H1 (cell line): Measurements from ENCODE around the gene PXDN. TPM values are rescaled to one million over a fixed set of nuclear protein-coding genes. Genes with fewer than 3 reads are reported as not detected.

Experiments used
- CTCF ChIA-PET: fragments of 300-600 bp; sonication (Branson Sonifier 250); formaldehyde crosslinking; loops from one replicate; lab custom pipeline; 2021; ENCODE audit not compliant: partially characterized antibody; lab: Charles Lee
- POLR2A ChIA-PET: fragments of 300-600 bp; sonication (Branson Sonifier 250); formaldehyde crosslinking; loops from one replicate; lab custom pipeline; 2021; ENCODE audit warnings: inconsistent platforms; ENCODE audit not compliant: partially characterized antibody; lab: Charles Lee
- DNase-seq, 2 experiments: peaks; one replicate each; pipeline versions ENCODE4 v3.0.0 to v3.0.0-alpha.2; 2010 to 2022; ENCODE audit warnings: low spot score in 2 of 2, low read depth in 1 of 2, mixed read lengths in 1 of 2
- FAIRE-seq: peaks from 2 replicates; lab custom pipeline; 2011; peaks lifted over from hg19 to GRCh38; lab: Jason Lieb, UNC
- H2AFZ ChIP-seq: 2 replicates; pipeline ENCODE4 v1.8.1; 2012; ENCODE audit warnings: low read length, inconsistent platforms
- H2AK5ac ChIP-seq: 2 replicates; pipeline ENCODE4 v1.6.1; 2013; ENCODE audit warnings: low read depth, low read length
- H2BK120ac ChIP-seq: replicated peaks from 2 replicates; pipeline ENCODE3; 2013; ENCODE audit warnings: low read depth, low read length, inconsistent platforms
- H2BK12ac ChIP-seq: 2 replicates; pipeline ENCODE4 v1.6.1; 2013; ENCODE audit warnings: low read depth, low read length
- H2BK15ac ChIP-seq: 2 replicates; pipeline ENCODE4 v1.6.1; 2013; ENCODE audit warnings: low read length
- H2BK20ac ChIP-seq: 2 replicates; pipeline ENCODE4 v1.6.1; 2013; ENCODE audit warnings: low read length
- H2BK5ac ChIP-seq: 2 replicates; pipeline ENCODE4 v1.6.1; 2013; ENCODE audit warnings: low read depth, low read length
- H3K14ac ChIP-seq: 2 replicates; pipeline ENCODE4 v1.6.1; 2013; ENCODE audit warnings: inconsistent platforms; ENCODE audit not compliant: insufficient read length
- H3K18ac ChIP-seq: 2 replicates; pipeline ENCODE4 v1.6.1; 2013; ENCODE audit warnings: low read length; ENCODE audit errors: extremely low read depth
- H3K23ac ChIP-seq: 2 replicates; pipeline ENCODE4 v1.6.1; 2013; ENCODE audit warnings: inconsistent platforms; ENCODE audit not compliant: insufficient read length
- H3K23me2 ChIP-seq: 2 replicates; pipeline ENCODE4 v1.6.1; 2013; ENCODE audit warnings: low read depth, low read length
- H3K27ac ChIP-seq: 2 replicates; pipeline ENCODE4 v1.6.1; 2011; ENCODE audit warnings: low read depth, low read length, inconsistent platforms
- H3K27me3 ChIP-seq, 4 experiments: replicated peaks in 1 of 4; 1 replicate in 1 of 4; 2 replicates in 3 of 4; pipeline versions ENCODE4 v1.6.1 to v1.8.1; 2011 to 2013; ENCODE audit warnings: low read length in 3 of 4, mild to moderate bottlenecking in 3 of 4, inconsistent platforms in 2 of 4, mixed read lengths in 2 of 4, moderate library complexity in 1 of 4; ENCODE audit not compliant: control insufficient read depth in 3 of 4, insufficient read depth in 3 of 4; ENCODE audit errors: extremely low read depth in 1 of 4
- H3K36me3 ChIP-seq, 4 experiments: 2 replicates each; pipeline versions ENCODE4 v1.6.1 to v1.8.1; 2011 to 2013; ENCODE audit warnings: mild to moderate bottlenecking in 4 of 4, low read length in 3 of 4, moderate library complexity in 2 of 4, control low read depth in 1 of 4, inconsistent platforms in 1 of 4; ENCODE audit not compliant: insufficient read depth in 4 of 4, control insufficient read depth in 2 of 4
- H3K4ac ChIP-seq: replicated peaks from 2 replicates; pipeline ENCODE3; 2013; ENCODE audit warnings: low read length, low read depth, mixed read lengths, inconsistent platforms; ENCODE audit not compliant: insufficient read length
- H3K4me1 ChIP-seq, 4 experiments: replicated peaks in 1 of 4; 1 replicate in 1 of 4; 2 replicates in 3 of 4; pipeline versions ENCODE4 v1.6.1 to v1.8.1; 2011 to 2013; ENCODE audit warnings: low read length in 3 of 4, inconsistent platforms in 2 of 4, mixed read lengths in 1 of 4; ENCODE audit not compliant: insufficient read depth in 4 of 4, control insufficient read depth in 3 of 4
- H3K4me2 ChIP-seq, 2 experiments: 2 replicates each; pipeline versions ENCODE4 v1.6.1 to v1.8.1; 2011 to 2013; ENCODE audit warnings: low read depth in 2 of 2, low read length in 2 of 2, control low read depth in 1 of 2, inconsistent platforms in 1 of 2, mild to moderate bottlenecking in 1 of 2; ENCODE audit not compliant: insufficient read depth in 1 of 2
- H3K4me3 ChIP-seq, 4 experiments: fragments of 200-600, 300-600 bp in 1 of 4; sonication (generic), shearing (Covaris generic), sonication (Bioruptor Twin) in 1 of 4; 2 replicates each; pipeline versions ENCODE4 v1.5.1 to v1.8.1; 2011 to 2016; ENCODE audit warnings: low read length in 4 of 4, low read depth in 3 of 4, control low read depth in 2 of 4, inconsistent platforms in 2 of 4, mild to moderate bottlenecking in 2 of 4, mixed read lengths in 1 of 4, moderate library complexity in 1 of 4; ENCODE audit not compliant: insufficient read depth in 2 of 4; ENCODE audit errors: extremely low read depth in 1 of 4
- H3K56ac ChIP-seq: replicated peaks from 2 replicates; pipeline ENCODE3; 2013; ENCODE audit warnings: low read depth, mild to moderate bottlenecking, mixed read lengths, low read length, inconsistent platforms; ENCODE audit not compliant: insufficient read length
- H3K79me1 ChIP-seq: 2 replicates; pipeline ENCODE4 v1.6.1; 2013; ENCODE audit warnings: low read depth, low read length, control low read depth
- H3K79me2 ChIP-seq, 2 experiments: 2 replicates each; pipeline versions ENCODE4 v1.6.1 to v1.8.1; 2012 to 2013; ENCODE audit warnings: low read length in 2 of 2, mild to moderate bottlenecking in 2 of 2, inconsistent platforms in 1 of 2; ENCODE audit not compliant: insufficient read depth in 2 of 2, control insufficient read depth in 1 of 2
- H3K9ac ChIP-seq, 4 experiments: replicated peaks in 1 of 4; 1 replicate in 1 of 4; 2 replicates in 3 of 4; pipeline versions ENCODE4 v1.6.1 to v1.8.1; 2011 to 2013; ENCODE audit warnings: low read depth in 3 of 4, low read length in 3 of 4, control low read depth in 2 of 4, mild to moderate bottlenecking in 2 of 4, moderate library complexity in 2 of 4, inconsistent platforms in 1 of 4; ENCODE audit errors: extremely low read depth in 1 of 4
- H3K9me3 ChIP-seq, 2 experiments: 2 replicates each; pipeline versions ENCODE4 v1.6.1 to v1.8.1; 2012 to 2013; ENCODE audit warnings: mild to moderate bottlenecking in 2 of 2, moderate library complexity in 2 of 2, control low read depth in 1 of 2, inconsistent platforms in 1 of 2, low read depth in 1 of 2, low read length in 1 of 2, mixed read lengths in 1 of 2; ENCODE audit not compliant: insufficient read depth in 2 of 2
- H4K20me1 ChIP-seq, 2 experiments: replicated peaks in 1 of 2; 2 replicates each; pipeline versions ENCODE3 to v1.8.1; 2011 to 2013; ENCODE audit warnings: inconsistent platforms in 2 of 2, low read length in 2 of 2, mild to moderate bottlenecking in 1 of 2; ENCODE audit not compliant: insufficient read depth in 2 of 2, control insufficient read depth in 1 of 2
- H4K5ac ChIP-seq: 2 replicates; pipeline ENCODE4 v1.6.1; 2013; ENCODE audit warnings: low read length, low read depth, mixed read lengths, inconsistent platforms; ENCODE audit not compliant: insufficient read length
- H4K8ac ChIP-seq: 2 replicates; pipeline ENCODE4 v1.8.0; 2013; ENCODE audit warnings: mild to moderate bottlenecking, moderate library complexity, low read length, inconsistent platforms; ENCODE audit not compliant: insufficient read depth; ENCODE audit errors: extremely low read depth
- H4K91ac ChIP-seq: replicated peaks from 2 replicates; pipeline ENCODE3; 2013; ENCODE audit warnings: low read length, mixed read lengths, inconsistent platforms; ENCODE audit not compliant: insufficient read length
- NRF1 ChIP-seq: IDR thresholded peaks from 2 replicates; pipeline ENCODE4 v1.6.1; 2011; ENCODE audit warnings: mild to moderate bottlenecking, low read depth, low read length, improper control_type of control experiment
- SIRT6 ChIP-seq: IDR thresholded peaks from one replicate; pipeline ENCODE4 v1.7.1; 2012; ENCODE audit warnings: low read length, inconsistent platforms
- TEAD4 ChIP-seq: IDR thresholded peaks from 2 replicates; pipeline ENCODE4 v1.6.1; 2012; ENCODE audit warnings: low read depth, low read length, inconsistent platforms, mixed read lengths
- WGBS, 2 experiments: shearing (Covaris generic) in 1 of 2; methylation state at CpG; one replicate each; pipeline versions ENCODE4 v1.1.6 to v1.1.7; 2013 to 2015; ENCODE audit warnings: low lambda C conversion rate in 2 of 2, mixed read lengths in 2 of 2, inconsistent platforms in 1 of 2, low coverage in 1 of 2, missing lambda C conversion rate in 1 of 2; ENCODE audit not compliant: insufficient replicate concordance in 2 of 2, insufficient coverage in 1 of 2, insufficient read length in 1 of 2; ENCODE audit errors: extremely low coverage in 1 of 2, missing lambda C conversion rate in 1 of 2; 5-methylcytosine and 5-hydroxymethylcytosine counted together
- polyA plus RNA-seq, 7 experiments: library from polyadenylated mRNA; depleted of rRNA in 3 of 7; stranded (reverse) in 5 of 7; unstranded in 2 of 7; fragments of >200 nt in 5 of 7; fragments of 200-250 nt in 2 of 7; gene quantifications; 1 replicate in 5 of 7; 2 replicates in 1 of 7; 4 replicates in 1 of 7; pipeline versions ENCODE4 v1.2.1 to v1.2.3, GENCODE V29; 2011 to 2013; ENCODE audit warnings: missing spikeins in 2 of 7, mixed read lengths in 2 of 7
- total RNA-seq: library from RNA; stranded (reverse); fragmentation: NEBNext Ultra II Directional; extraction: Animal tissue kit (Norgen Biotek cat#: 25700); gene quantifications from 2 replicates; pipeline ENCODE4 v1.2.1, GENCODE V29; 2021

Gene PXDN
- total and polyA plus RNA-seq, 2 of the 8 experiments (the other 6 are each of a cell fraction or from before 2014, with no cell fraction given): 104 to 141 TPM

DNA sequence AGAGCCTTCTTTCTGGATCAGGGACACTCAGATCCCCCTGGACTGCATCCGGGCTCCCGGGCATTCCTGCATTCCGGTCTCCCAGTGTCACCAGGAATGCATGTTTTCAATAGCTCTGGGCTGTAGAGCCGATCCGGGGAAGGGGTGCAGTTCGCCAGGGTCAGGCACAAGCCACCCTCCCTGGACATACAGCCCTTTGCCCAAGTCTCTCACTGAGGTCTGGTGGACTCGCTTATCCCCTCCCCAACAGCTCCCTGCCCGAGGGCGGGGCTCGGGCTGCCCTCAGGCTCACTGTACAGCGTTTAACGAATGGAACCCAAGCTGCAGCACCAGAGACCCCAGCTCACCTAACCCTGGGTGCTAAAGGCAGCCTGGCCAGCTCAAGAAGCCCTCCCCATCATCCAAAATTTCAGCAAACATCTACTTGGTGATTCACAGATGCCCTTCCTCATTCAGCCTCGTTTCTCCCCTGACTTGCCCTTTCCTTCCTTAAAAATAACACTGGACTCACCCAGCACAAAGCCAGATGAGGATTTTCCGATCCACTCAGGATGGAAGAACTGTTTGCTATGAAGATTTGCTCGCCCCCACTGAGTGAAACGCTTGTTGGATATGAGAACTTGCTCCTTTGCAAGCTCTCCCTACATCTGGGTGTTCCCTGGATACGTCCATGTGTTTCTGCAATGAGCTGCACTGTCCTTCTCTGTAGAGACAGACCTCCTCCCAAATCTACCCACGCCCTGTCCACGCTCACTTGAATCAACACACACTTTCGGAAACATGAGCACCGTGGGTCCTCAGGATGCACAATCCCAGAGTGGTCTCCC, 58.1 kb downstream of the PXDN start:
- Histone ChIP-seq H3K14ac (no peak overlapping the region), H3K9ac (no peak overlapping the region), H3K79me2 (no peaks in the 10 kb centered on the region), H2BK20ac (no peak overlapping the region), H3K27ac (peak overlapping the region; percentile 63; the same call in 1 of the 2 replicates), H3K56ac (no peak overlapping the region), H3K9me3 (no peaks in the 10 kb centered on the region), H2BK15ac (no peak overlapping the region), H2AK5ac (peak overlapping the region; percentile 96; the same call in 1 of the 2 replicates), H3K18ac (peak overlapping the region; percentile 40; the same call in 1 of the 2 replicates), H3K23ac (no peak overlapping the region), H3K27me3 (no peaks in the 10 kb centered on the region), H4K5ac (no peak overlapping the region), H2BK5ac (peak overlapping the region; percentile 52), H4K91ac (peak overlapping the region; percentile 19), H2AFZ (no peak overlapping the region), H4K20me1 (peaks cover 3 to 8% of the 10 kb centered on the region in 2 experiments), H3K36me3 (peaks cover 0 to 34% (median 2%) of the 10 kb centered on the region in 4 experiments; a peak in 3 of 8 replicates), H3K4me3 (no peak overlapping the region), H3K23me2 (no peaks in the 10 kb centered on the region), H4K8ac (no peak overlapping the region), H3K79me1 (no peaks in the 10 kb centered on the region; the same call in 1 of the 2 replicates), H2BK12ac (peak overlapping the region; percentile 10; the same call in 1 of the 2 replicates), H2BK120ac (no peak overlapping the region), H3K4ac (no peak overlapping the region), H3K4me2 (no peak overlapping the region), H3K4me1 (peaks cover 0 to 11% (median 5%) of the 10 kb centered on the region in 4 experiments; a peak in 5 of 7 replicates)
- CTCF ChIA-PET: interaction anchor here (0.6 to 3.7 kb wide), 14 partner anchors 8 to 95 kb away, joined by 3 to 17 read pairs (median 3); no protein-coding TSS in a partner anchor
- DNase-seq (peak in 1 of 2 experiments; percentile 64), FAIRE-seq (no peak)
- no peak for TF ChIP-seq SIRT6
- peak; percentile 80 for TF ChIP-seq TEAD4
- TF ChIP-seq NRF1: no peak
- WGBS, 2 experiments: 83% methylated on average over 18 of the region's 21 CpGs; no CpG with 5 or more reads in 1 of the 2 experiments
- POLR2A ChIA-PET: interaction anchor here (1.7 to 1.8 kb wide), 2 partner anchors 11 to 38 kb away, joined by 4 to 6 read pairs; no protein-coding TSS in a partner anchor
